Colon (tissue), 2 donors: ENCODE data around the gene BTBD17.

ENCODE experiments used
- FAIRE-seq: peaks from 2 replicates; lab custom pipeline; 2012; peaks lifted over from hg19 to GRCh38; lab: Jason Lieb, UNC
- donor health status: control.
- donor health status: control.

BTBD17 gene

DNA sequence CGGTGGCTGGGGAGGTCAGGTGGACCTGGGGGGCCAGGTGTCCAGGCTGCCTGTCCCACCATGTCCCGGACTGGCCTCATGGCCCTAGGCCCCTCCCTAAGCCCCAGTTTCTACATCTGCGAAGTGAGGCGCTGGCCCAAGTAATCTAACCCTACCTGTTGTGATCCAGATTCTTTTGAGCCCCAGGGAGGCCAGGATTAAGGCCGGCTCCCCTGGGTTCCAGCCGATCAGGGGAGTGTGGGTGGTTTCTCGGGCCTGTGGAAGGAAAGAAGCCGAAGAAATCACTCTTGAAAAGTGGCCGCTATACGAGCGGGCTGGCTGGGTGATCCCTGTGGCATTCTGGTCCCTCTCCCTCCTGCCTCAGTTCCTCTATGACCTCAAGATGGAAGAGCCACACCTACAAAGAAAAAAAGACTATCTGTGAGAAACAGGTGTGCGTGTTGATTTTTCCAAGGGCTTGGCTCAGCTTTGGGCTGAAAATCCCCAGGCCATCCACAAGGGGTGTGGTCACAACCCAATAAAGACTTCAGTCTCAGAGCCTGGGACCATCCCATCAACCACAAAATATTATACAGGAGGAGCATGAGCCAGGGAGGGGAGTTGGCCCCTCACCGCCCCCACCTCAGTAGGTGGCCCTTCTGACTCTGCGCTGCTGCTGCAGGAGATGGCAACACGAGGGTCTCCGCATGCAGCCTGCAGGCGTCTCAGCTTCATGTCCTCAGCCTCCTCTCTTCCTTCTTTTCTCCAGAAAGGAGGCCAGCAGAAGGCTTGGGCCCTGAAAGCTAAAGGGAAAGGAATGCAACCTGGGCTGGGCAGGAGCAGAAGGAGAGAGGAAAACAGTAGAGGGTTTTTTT is 25.9 kb upstream of the BTBD17 start:
- FAIRE-seq, result no peak

- no peak for FAIRE-seq
Measured at GRCh38 chr17:74386386-74386785, 24.7 kb upstream of the BTBD17 start.

GRCh38 chr17:74385201-74385600 is 23.5 kb upstream of the BTBD17 start:
- no peak for FAIRE-seq

GRCh38 chr17:74383141-74383540 is 21.5 kb upstream of the BTBD17 start:
- no peak for FAIRE-seq

DNA sequence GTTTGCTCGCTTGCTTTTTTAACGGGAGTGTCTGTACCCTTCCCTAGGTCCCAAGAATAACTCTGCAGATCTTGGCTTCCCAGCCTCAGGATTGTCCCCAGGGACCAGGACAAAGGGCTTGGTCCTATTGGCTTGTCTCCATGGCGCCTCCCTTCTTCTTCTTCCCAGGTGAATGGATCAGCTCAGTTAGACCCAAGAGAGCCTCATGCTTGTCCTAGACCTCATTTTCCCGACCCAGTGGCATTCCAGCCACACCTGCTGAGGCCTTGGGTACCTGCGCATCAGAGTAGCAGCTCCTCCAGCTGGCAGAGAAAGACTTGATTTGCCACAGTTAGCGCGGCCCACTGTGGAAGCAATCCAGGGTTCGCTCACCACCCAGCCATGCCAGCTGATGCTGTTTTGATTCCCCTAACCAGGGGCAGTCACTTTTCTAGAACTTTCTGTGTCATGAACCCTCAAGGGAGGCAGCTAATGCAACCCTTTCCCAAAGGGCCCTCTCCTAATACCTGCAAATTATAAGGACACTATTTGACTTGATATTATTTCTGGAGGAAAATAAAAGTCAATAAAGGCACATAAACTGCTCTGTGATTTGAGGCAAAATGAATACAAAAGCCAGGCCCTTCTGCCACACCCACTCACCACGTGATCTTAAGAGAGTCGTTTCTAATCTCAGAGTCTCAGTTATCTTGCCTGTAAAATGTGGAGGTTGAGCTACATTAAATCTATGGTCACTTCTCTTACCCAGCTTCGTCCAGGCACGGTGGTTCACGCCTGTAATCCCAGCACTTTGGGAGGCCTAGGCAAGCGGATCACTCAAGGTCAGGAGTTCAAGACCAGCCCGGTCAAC is 19.5 kb upstream of the BTBD17 start:
- no peak for FAIRE-seq

GRCh38 chr17:74380086-74380958 is 18.7 kb upstream of the BTBD17 start:
- FAIRE-seq, result no peak

GRCh38 chr17:74379495-74380085 is 17.9 kb upstream of the BTBD17 start:
- FAIRE-seq, result no peak

DNA sequence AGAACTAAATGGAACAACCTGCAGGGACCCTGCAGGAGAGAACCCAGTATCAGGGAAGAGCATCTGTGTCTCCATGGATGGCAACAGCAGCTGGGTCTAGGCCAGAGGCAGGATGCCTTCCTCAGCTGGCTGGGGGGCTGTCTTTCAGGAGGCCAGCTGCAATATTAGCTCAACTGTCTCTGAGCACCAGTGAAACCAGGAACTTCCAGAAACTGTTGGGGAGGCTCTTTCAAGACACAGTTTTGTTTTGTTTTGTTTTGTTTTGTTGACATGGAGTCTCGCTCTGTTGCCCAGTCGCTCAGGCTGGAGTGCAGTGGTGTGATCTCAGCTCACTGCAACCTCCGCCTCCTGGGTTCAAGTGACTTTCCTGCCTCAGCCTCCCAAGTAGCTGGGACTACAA is 13.2 kb upstream of the BTBD17 start:
- no peak for FAIRE-seq

DNA sequence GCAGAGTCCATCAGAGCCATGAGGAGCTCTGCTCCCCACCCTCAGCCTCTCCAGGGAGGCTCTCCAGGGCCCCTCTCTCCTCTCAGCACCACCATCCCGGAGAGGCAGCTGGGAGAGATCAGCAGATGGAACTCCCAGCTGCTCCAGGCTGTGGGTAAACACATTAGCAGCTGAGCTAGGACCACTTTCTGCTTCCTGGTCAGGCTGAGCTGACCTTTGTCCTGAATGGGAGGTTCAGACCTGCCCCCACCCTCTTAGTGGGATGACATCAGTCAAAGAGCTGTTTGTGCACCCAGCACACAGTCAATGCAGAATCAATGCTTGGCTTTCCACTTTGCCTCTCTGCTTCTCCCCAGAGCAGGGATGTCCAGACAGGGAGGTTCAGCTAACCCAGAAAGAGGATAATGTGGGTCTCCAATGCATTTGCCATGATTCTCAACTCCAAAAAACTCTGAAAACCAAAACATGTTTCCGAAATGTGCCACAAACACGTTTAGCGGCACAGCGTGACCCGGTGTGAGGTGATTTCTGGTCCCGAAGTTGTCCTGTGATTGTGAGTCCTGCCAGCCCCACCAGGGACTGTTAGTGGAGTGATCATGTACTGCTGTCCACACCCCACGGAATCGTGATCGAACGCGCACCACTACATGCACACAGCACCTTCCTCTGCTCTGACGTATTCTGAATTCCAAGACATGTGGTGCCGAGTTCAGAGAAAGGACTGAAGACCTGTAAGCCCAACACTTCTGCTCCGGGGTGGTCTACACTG is 12.4 kb upstream of the BTBD17 start:
- no peak for FAIRE-seq

DNA sequence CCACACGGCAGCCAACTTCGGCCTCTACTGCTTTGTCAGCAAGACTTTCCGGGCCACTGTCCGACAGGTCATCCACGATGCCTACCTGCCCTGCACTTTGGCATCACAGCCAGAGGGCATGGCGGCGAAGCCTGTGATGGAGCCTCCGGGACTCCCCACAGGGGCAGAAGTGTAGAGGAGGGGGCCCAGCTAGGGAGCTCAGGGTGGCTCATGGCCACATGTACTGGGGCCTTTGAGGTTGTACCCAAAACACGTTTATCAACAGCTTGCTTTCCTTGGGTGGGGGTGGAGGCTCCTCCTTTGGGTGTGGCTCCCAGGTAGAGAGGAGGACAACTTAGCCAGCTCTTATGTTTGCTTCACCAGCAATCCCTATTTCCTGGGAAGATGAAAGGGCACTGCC is 10.8 kb upstream of the BTBD17 start:
- FAIRE-seq, result no peak

DNA sequence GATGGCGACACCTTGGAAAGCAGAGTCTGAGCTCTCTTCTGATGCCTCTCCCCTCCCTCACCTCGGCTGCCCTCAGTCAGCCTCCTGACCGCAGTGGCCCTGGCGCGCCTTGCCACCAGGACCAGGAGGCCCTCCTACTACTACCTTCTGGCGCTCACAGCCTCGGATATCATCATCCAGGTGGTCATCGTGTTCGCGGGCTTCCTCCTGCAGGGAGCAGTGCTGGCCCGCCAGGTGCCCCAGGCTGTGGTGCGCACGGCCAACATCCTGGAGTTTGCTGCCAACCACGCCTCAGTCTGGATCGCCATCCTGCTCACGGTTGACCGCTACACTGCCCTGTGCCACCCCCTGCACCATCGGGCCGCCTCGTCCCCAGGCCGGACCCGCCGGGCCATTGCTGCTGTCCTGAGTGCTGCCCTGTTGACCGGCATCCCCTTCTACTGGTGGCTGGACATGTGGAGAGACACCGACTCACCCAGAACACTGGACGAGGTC is 10.0 kb upstream of the BTBD17 start:
- no peak for FAIRE-seq

GRCh38 chr17:74369665-74370490 is 8.2 kb upstream of the BTBD17 start:
- no peak for FAIRE-seq

- no peak for FAIRE-seq
Measured at GRCh38 chr17:74369221-74369620, 7.6 kb upstream of the BTBD17 start.

DNA sequence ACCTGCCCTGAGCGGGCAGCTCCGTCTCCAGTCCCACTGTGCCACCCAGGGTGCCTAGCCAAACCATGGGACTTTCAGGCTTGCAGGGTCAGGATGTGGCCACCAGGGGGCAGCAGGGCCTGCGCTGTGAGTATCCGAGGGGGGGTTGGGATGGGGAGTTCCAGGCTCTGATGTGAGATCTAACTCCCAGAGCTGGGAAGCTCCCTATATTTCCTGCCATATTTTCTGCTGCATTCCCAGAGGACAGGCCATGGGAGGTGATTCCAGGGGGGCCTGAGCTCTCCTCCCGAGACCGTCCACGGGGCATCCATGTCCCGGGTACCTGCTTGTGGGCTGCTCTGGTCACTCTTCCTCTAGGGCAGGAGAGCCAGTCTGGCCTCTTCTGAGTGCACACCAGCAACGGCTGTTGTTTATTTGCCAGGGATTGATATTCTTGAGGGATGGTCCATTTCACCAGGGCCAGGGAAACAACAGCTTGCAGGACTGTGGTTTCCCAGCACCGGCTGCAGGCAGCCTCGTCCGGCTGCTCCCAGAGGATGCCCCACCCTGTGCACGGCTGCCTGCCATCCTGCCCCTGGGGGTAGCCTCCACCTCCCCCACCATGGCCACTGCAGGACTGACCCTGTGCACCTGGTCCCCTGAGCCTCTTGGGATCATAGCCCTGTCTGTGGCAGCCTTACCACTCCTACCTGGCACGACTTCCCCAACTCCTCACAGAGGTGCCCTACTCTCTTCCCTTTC is 6.8 kb upstream of the BTBD17 start:
- FAIRE-seq, result no peak

- no peak for FAIRE-seq
Measured at GRCh38 chr17:74367206-74367605, 5.5 kb upstream of the BTBD17 start, which contains the start of gene GPR142. TSS of gene GPR142 (plus strand) at chr17:74367506. CDS start at chr17:74369541, 2,035 bp downstream.

DNA sequence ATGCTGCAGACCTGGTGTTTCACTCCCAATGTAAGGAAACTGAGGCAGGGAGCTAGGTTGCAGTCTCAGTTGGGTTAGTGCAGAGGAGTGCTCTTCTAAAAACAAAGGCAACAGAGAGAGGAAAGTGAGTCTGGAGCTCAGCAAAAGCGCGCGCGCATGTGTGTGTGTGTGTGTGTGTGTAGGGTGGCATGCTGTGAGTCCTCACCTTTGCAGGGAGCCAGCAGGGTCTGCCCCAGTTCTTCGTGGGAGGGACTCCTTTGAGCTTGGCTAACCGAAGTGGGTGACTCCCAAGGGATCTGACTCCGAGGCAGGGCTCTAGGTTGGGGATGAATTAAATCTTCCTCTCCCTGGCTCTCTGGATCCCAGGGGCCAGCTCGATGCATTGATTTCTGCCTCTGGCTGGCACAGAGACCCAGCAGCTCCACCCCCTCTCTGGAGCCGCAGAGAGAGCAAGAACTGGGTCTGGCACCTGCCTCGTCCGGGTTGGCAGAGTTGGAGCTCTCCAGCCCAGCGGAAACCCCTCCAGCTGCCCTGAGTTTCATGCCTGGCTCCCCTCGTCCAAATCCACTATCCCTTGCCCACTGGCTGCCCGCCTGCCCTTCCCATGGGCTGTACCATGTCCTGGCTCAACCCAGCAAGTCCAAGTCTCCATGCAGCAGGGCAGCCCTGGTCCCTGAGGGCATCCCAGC is 1.3 kb upstream of the BTBD17 start:
- no peak for FAIRE-seq

GRCh38 chr17:74362069-74362405 is 369 bp upstream of the BTBD17 start:
- FAIRE-seq, result no peak

GRCh38 chr17:74360899-74361229 is 804 bp downstream of the BTBD17 start:
- no peak for FAIRE-seq

GRCh38 chr17:74359916-74360315 is 1.8 kb downstream of the BTBD17 start:
- no peak for FAIRE-seq
